Transverse colon (tissue), 4 donors: ENCODE data around the gene CCDC88C. TPM values are rescaled to one million over a fixed set of nuclear protein-coding genes. Genes with fewer than 3 reads are reported as not detected.

ENCODE experiments used
- DNase-seq: peaks from one replicate; pipeline ENCODE4 v3.0.0-alpha.2; 2019
- H3K27ac ChIP-seq, 4 donors: fragments of 200-600 bp; sonication (generic); 2 replicates each; pipeline ENCODE4 v1.5.1; 2016 to 2018; ENCODE audit warnings: inconsistent platforms in 4 of 4
- H3K27me3 ChIP-seq: fragments of 200-600 bp; sonication (generic); 2 replicates; pipeline ENCODE4 v1.5.1; 2017; ENCODE audit warnings: inconsistent platforms
- H3K36me3 ChIP-seq, 4 donors: fragments of 200-600 bp; sonication (generic); 2 replicates each; pipeline ENCODE4 v1.5.1; 2017 to 2019; ENCODE audit warnings: inconsistent platforms in 4 of 4
- H3K4me1 ChIP-seq, 4 donors: fragments of 200-600 bp; sonication (generic); 2 replicates each; pipeline ENCODE4 v1.5.1; 2017 to 2020; ENCODE audit warnings: inconsistent platforms in 4 of 4
- H3K4me3 ChIP-seq, 4 donors: fragments of 200-600 bp; sonication (generic); 1 replicate in 1 of 4; 2 replicates in 3 of 4; pipeline versions ENCODE4 v1.5.1 to v1.6.1; 2017 to 2019; ENCODE audit warnings: inconsistent platforms in 4 of 4
- H3K9me3 ChIP-seq, 2 donors: fragments of 200-600 bp; sonication (generic); 2 replicates each; pipeline ENCODE4 v1.5.1; 2017 to 2019; ENCODE audit warnings: inconsistent platforms in 2 of 2
- EP300 ChIP-seq: sonication (generic); formaldehyde crosslinking; IDR thresholded peaks from one replicate; pipeline ENCODE4 v1.6.1; 2017; ENCODE audit warnings: antibody characterized with exemption, low read depth
- POLR2A ChIP-seq: fragments of 450-650 bp; IDR thresholded peaks from one replicate; pipeline ENCODE4 v1.6.1; 2016; ENCODE audit warnings: antibody characterized with exemption, mild to moderate bottlenecking, moderate library complexity
- POLR2AphosphoS5 ChIP-seq, 3 donors: sonication (generic); formaldehyde crosslinking; IDR thresholded peaks; one replicate each; pipeline ENCODE4 v1.6.1; 2016; ENCODE audit warnings: antibody characterized with exemption in 3 of 3
- WGBS, 2 donors: methylation state at CpG; one replicate each; pipeline ENCODE4 v1.1.5; 2018; ENCODE audit warnings: low coverage in 1 of 2; 5-methylcytosine and 5-hydroxymethylcytosine counted together
- in situ Hi-C, 4 donors: fragments of 200-750 bp; cut with MboI; loops; one replicate each; pipeline versions ENCODE4 v1.15.0 to v1.15.1; 2017; ENCODE audit warnings: low sequenced_read_pairs in 3 of 4, low pct_ligation_motif_present in 1 of 4, low pct_unique_long_range_greater_than_20kb in 1 of 4
- intact Hi-C: fragments of 100-400 bp; cut with DNase I; formaldehyde crosslinking; loops from one replicate; pipeline ENCODE4 v1.15.1; 2023; ENCODE audit warnings: low total_unique reads
- total RNA-seq, 4 donors: library from RNA; depleted of rRNA; stranded (reverse); fragments of >200 nt; gene quantifications; one replicate each; pipeline ENCODE4 v1.1.0, GENCODE V29; 2016
- TF ChIP-seq, protein P1 (sequence below), 5 experiments: fragments of 200-600 bp in 3 of 5; fragments of 450-650 bp in 2 of 5; sonication (generic) in 3 of 5; IDR thresholded peaks; 1 replicate in 2 of 5; 2 replicates in 3 of 5; pipeline ENCODE4 v1.5.1; 2016 to 2017; ENCODE audit warnings: antibody characterized with exemption in 5 of 5, inconsistent platforms in 3 of 5, mild to moderate bottlenecking in 2 of 5, moderate library complexity in 1 of 5

Gene CCDC88C
- total RNA-seq, 4 donors from 2014 or later = 29.5 to 171 (median 60.3) TPM

DNA sequence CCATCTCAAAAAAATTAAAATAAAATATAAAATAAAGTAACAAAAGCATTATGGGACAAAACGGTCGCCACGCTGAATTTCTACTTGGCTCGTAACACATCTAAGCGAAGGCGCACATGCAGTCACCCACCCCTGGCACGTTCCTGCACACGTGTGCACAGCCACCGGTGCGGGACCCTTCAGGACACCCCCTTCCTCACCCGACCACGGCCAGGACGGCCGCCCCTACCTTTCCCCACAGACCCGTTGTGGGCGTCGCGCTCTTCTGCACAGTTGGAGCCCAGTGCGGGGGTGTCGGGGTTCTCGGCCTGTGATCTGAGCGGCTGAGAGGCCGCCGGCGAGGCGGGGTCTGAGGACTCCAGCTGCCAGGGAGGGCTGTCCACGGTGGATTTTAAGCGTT lies 128.7 kb downstream of the CCDC88C start:
- in situ Hi-C loops = loop anchor here (5.0 to 25.0 kb wide), 5 partner anchors 112 to 402 kb away; no protein-coding TSS in a partner anchor
- Histone ChIP-seq H3K27me3 (no peaks in the 10 kb centered on the region), H3K4me3 (no peak overlapping the region), H3K27ac (no peak overlapping the region), H3K36me3 (peaks cover 0 to 9% (median 3%) of the 10 kb centered on the region in 4 donors), H3K9me3 (no peaks in the 10 kb centered on the region), H3K4me1 (peaks cover 0 to 14% (median 4%) of the 10 kb centered on the region in 4 donors)
- 91 to 94% methylated on average over 6 to 28 of the region's 28 CpGs for WGBS, 2 donors
- intact Hi-C loops = loop anchor here (5.0 kb wide), 1 partner anchor 112 kb away; no protein-coding TSS in a partner anchor
- TF ChIP-seq, protein P1, sequence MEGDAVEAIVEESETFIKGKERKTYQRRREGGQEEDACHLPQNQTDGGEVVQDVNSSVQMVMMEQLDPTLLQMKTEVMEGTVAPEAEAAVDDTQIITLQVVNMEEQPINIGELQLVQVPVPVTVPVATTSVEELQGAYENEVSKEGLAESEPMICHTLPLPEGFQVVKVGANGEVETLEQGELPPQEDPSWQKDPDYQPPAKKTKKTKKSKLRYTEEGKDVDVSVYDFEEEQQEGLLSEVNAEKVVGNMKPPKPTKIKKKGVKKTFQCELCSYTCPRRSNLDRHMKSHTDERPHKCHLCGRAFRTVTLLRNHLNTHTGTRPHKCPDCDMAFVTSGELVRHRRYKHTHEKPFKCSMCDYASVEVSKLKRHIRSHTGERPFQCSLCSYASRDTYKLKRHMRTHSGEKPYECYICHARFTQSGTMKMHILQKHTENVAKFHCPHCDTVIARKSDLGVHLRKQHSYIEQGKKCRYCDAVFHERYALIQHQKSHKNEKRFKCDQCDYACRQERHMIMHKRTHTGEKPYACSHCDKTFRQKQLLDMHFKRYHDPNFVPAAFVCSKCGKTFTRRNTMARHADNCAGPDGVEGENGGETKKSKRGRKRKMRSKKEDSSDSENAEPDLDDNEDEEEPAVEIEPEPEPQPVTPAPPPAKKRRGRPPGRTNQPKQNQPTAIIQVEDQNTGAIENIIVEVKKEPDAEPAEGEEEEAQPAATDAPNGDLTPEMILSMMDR (IDR thresholded peaks at IDR 0.05) = no peak
- TF ChIP-seq POLR2AphosphoS5 (IDR thresholded peaks at IDR 0.05) (no peak), POLR2A (no peak), EP300 (no peak)
- no peak for DNase-seq

DNA sequence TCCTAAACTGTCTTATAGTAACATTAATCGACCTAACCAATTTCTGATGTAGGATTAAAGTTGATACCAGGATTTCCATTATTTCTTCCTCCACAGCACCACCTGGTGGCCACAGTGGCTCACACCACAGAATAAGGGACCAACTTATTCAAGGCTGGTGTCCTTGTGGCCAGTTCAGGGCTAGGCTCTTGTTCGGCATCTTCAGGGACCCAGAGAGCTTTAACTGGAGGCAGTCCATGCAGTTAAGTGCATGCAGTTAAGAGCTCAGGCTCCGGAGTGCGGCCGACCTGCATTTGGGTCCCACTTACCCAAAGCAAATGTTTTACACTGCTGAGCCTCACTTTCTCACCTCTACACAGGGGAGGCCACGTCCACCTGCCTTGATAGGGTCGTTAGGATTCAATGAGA lies 131.1 kb downstream of the CCDC88C start:
- H3K4me3 ChIP-seq = no peak overlapping the region
- H3K36me3 ChIP-seq = peaks cover 0 to 6% (median under 1%) of the 10 kb centered on the region in 4 donors
- H3K27ac ChIP-seq = no peak overlapping the region
- TF ChIP-seq POLR2AphosphoS5 (IDR thresholded peaks at IDR 0.05) = no peak
- TF ChIP-seq, protein P1 (IDR thresholded peaks at IDR 0.05) = peak; percentile 86 to 91 (median 89)
- TF ChIP-seq EP300 = no peak
- no peak for TF ChIP-seq POLR2A
- H3K9me3 ChIP-seq = no peaks in the 10 kb centered on the region
- intact Hi-C loops = loop anchor here (5.0 kb wide), 1 partner anchor 109 kb away; no protein-coding TSS in a partner anchor
- 29 to 57% methylated on average over 4 to 7 of the region's 7 CpGs for WGBS, 2 donors
- peaks cover 0 to 14% (median 6%) of the 10 kb centered on the region in 4 donors for H3K4me1 ChIP-seq
- in situ Hi-C loops = loop anchor here (5.0 to 25.0 kb wide), 5 partner anchors 109 to 399 kb away; no protein-coding TSS in a partner anchor
- H3K27me3 ChIP-seq = no peaks in the 10 kb centered on the region
- DNase-seq = peak; percentile 77

DNA sequence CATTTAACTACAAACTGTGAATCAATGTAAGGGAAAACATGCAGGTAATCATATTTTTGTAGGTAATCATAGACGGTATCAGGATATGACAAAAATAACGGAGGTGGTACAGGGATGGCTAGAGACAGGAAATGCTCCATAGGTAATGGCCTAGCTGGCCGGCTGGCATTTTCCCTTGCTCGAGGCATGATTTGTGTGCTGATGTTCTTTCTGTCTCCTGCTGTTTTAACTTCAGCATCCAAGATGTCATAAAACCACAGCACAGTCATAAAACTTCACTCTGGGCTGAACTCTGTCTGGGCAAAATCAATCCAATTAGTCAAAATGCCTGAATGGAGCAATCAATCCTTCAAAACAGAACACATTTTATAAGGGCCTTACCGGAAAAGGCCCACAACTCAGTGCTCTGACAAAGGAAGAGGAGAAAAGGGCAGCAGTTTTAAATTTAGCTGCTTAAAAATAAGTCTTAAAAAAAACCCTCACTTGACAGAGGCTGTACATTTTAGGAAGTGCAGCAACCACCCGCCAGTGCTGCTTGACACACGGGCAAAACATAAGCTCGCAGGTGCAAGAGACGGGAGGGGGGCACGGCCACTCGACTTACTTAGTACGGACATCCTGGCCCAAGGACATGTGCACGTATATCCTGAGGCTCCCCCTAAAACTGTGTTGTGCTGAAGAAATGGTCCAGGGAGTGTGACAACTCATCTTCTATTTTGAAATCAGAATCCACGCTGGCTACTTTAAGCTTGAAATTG lies 132.7 kb downstream of the CCDC88C start:
- in situ Hi-C loops = loop anchor here (5.0 to 25.0 kb wide), 5 partner anchors 108 to 398 kb away; no protein-coding TSS in a partner anchor
- Histone ChIP-seq H3K4me1 (peaks cover 0 to 14% (median 6%) of the 10 kb centered on the region in 4 donors), H3K4me3 (no peak overlapping the region), H3K27ac (peak overlapping the region in 3 of 4 donors; percentile 31 to 52 (median 43)), H3K27me3 (no peaks in the 10 kb centered on the region), H3K9me3 (no peaks in the 10 kb centered on the region), H3K36me3 (peaks cover 0 to 6% (median 0%) of the 10 kb centered on the region in 4 donors)
- intact Hi-C loops = loop anchor here (5.0 kb wide), 2 partner anchors 108 to 1583 kb away; no protein-coding TSS in a partner anchor
- TF ChIP-seq, protein P1 (IDR thresholded peaks at IDR 0.05) = no peak
- no peak for TF ChIP-seq EP300
- peak; percentile 60 to 63 (median 63) for TF ChIP-seq POLR2AphosphoS5 (IDR thresholded peaks at IDR 0.05)
- no peak for TF ChIP-seq POLR2A
- WGBS, 2 donors = 57% methylated on average over 5 to 14 of the region's 14 CpGs
- no peak for DNase-seq

DNA sequence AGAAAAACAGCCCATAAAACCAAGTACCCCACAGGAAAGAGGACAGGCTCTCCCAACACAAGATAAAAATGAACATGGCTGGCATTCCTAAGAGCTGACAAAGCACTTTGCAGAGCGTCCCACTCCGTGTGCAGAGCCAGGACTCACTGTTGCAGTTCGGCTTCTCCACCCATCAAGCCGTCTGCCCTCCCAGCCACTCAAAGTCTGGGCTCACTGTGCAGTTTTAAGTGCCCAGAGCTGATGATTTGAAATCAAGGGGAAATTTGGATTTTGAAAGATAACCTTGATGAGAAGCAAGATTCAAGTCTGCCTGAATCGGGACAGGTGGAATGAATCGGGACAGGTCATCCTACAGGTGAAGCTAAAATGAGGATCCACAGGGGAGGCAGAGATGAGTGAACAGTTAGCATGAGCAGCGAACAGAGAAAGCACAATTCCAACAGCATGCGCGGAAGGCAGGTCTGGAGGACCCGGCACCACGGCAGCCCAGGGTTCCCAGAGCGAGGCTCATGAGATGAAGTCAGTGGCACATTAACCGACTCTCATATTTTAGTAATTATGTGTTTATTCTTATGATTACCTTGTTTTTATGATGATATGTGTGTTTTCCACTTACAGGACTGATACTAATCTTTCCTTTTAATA lies 133.4 kb downstream of the CCDC88C start:
- H3K9me3 ChIP-seq = no peaks in the 10 kb centered on the region
- in situ Hi-C loops = loop anchor here (10.0 to 25.0 kb wide), 4 partner anchors 109 to 397 kb away; no protein-coding TSS in a partner anchor
- no peak for DNase-seq
- H3K4me3 ChIP-seq = no peak overlapping the region
- no peaks in the 10 kb centered on the region for H3K27me3 ChIP-seq
- intact Hi-C loops = loop anchor here (5.0 kb wide), 1 partner anchor 1582 kb away; no protein-coding TSS in a partner anchor
- 69 to 81% methylated on average over 7 to 13 of the region's 13 CpGs for WGBS, 2 donors
- H3K27ac ChIP-seq = peak overlapping the region in 3 of 4 donors; percentile 31 to 52 (median 43)
- TF ChIP-seq, protein P1 (IDR thresholded peaks at IDR 0.05) = no peak
- no peak for TF ChIP-seq POLR2AphosphoS5 (IDR thresholded peaks at IDR 0.05)
- TF ChIP-seq EP300 = no peak
- no peak for TF ChIP-seq POLR2A
- peaks cover 0 to 5% (median 0%) of the 10 kb centered on the region in 4 donors for H3K36me3 ChIP-seq
- H3K4me1 ChIP-seq = peaks cover 0 to 14% (median 6%) of the 10 kb centered on the region in 4 donors
